Glutamatergic neuron (in vitro differentiated cells): ENCODE data around the gene PTPRM. TPM values are rescaled to one million over a fixed set of nuclear protein-coding genes. Genes with fewer than 3 reads are reported as not detected.

Experiments
- DNase-seq: peaks from one replicate; pipeline ENCODE4 v3.0.0; 2022
- H3K27ac Mint-ChIP-seq: one replicate; pipeline ENCODE4 v1.8.0; 2020; ENCODE audit warnings: mild to moderate bottlenecking, mixed read lengths, inconsistent platforms; ENCODE audit not compliant: unreplicated experiment
- H3K27me3 Mint-ChIP-seq: one replicate; pipeline ENCODE4 v1.8.0; 2020; ENCODE audit warnings: mild to moderate bottlenecking, moderate library complexity, mixed read lengths, inconsistent platforms; ENCODE audit not compliant: unreplicated experiment
- H3K36me3 Mint-ChIP-seq: one replicate; pipeline ENCODE4 v1.8.0; 2020; ENCODE audit warnings: mild to moderate bottlenecking, mixed read lengths, inconsistent platforms; ENCODE audit not compliant: unreplicated experiment
- H3K4me1 Mint-ChIP-seq: one replicate; pipeline ENCODE4 v1.8.0; 2020; ENCODE audit warnings: mild to moderate bottlenecking, low read depth, mixed read lengths, inconsistent platforms; ENCODE audit not compliant: unreplicated experiment
- H3K4me3 Mint-ChIP-seq: one replicate; pipeline ENCODE4 v1.8.0; 2020; ENCODE audit warnings: mild to moderate bottlenecking, mixed read lengths, inconsistent platforms; ENCODE audit not compliant: unreplicated experiment
- H3K9me3 Mint-ChIP-seq: one replicate; pipeline ENCODE4 v1.8.0; 2020; ENCODE audit warnings: mild to moderate bottlenecking, moderate library complexity, mixed read lengths, inconsistent platforms; ENCODE audit not compliant: unreplicated experiment
- total RNA-seq: library from RNA; stranded (reverse); fragmentation: NEBNext Ultra II Directional; extraction: Animal tissue kit (Norgen Biotek cat#: 25700); gene quantifications from one replicate; pipeline ENCODE4 v1.2.1, GENCODE V29; 2021; ENCODE audit not compliant: unreplicated experiment
- TF ChIP-seq, protein P1 (sequence below): fragments of 200-600 bp; sonication (generic); IDR thresholded peaks from one replicate; pipeline ENCODE4 v1.5.0; 2021; ENCODE audit not compliant: partially characterized antibody, unreplicated experiment

Gene PTPRM
- total RNA-seq, 1 donor from 2014 or later = 23.9 TPM

- no peaks in the 10 kb centered on the region for H3K27me3 Mint-ChIP-seq
- H3K27ac Mint-ChIP-seq = no peak overlapping the region
- H3K4me3 Mint-ChIP-seq = no peak overlapping the region
- no peak for DNase-seq
- peaks cover 5% of the 10 kb centered on the region for H3K4me1 Mint-ChIP-seq
- TF ChIP-seq, protein P1, sequence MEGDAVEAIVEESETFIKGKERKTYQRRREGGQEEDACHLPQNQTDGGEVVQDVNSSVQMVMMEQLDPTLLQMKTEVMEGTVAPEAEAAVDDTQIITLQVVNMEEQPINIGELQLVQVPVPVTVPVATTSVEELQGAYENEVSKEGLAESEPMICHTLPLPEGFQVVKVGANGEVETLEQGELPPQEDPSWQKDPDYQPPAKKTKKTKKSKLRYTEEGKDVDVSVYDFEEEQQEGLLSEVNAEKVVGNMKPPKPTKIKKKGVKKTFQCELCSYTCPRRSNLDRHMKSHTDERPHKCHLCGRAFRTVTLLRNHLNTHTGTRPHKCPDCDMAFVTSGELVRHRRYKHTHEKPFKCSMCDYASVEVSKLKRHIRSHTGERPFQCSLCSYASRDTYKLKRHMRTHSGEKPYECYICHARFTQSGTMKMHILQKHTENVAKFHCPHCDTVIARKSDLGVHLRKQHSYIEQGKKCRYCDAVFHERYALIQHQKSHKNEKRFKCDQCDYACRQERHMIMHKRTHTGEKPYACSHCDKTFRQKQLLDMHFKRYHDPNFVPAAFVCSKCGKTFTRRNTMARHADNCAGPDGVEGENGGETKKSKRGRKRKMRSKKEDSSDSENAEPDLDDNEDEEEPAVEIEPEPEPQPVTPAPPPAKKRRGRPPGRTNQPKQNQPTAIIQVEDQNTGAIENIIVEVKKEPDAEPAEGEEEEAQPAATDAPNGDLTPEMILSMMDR = no peak
- peaks cover 6% of the 10 kb centered on the region for H3K9me3 Mint-ChIP-seq
- H3K36me3 Mint-ChIP-seq = peaks cover 13% of the 10 kb centered on the region
Measured at GRCh38 chr18:7750095-7750663, 183.1 kb downstream of the PTPRM start.

- Mint-ChIP-seq H3K27me3 (no peaks in the 10 kb centered on the region), H3K36me3 (peaks cover 5% of the 10 kb centered on the region)
Measured at GRCh38 chr18:7750966-7751365, 183.8 kb downstream of the PTPRM start.

GRCh38 chr18:7754258-7754657 lies 187.1 kb downstream of the PTPRM start:
- H3K4me1 Mint-ChIP-seq = peaks cover 4% of the 10 kb centered on the region

More at GRCh38 chr18:7750966-7751365, 183.8 kb downstream of the PTPRM start:
- Mint-ChIP-seq H3K4me1 (peaks cover 5% of the 10 kb centered on the region), H3K9me3 (peaks cover 3% of the 10 kb centered on the region), H3K27ac (no peak overlapping the region), H3K4me3 (no peak overlapping the region)
- DNase-seq = no peak
- TF ChIP-seq, protein P1 = no peak

GRCh38 chr18:7754725-7755181 lies 187.6 kb downstream of the PTPRM start:
- H3K4me1 Mint-ChIP-seq = no peaks in the 10 kb centered on the region
- H3K36me3 Mint-ChIP-seq = no peaks in the 10 kb centered on the region
- TF ChIP-seq, protein P1 = no peak
- no peaks in the 10 kb centered on the region for H3K9me3 Mint-ChIP-seq
- no peak overlapping the region for H3K27ac Mint-ChIP-seq
- H3K4me3 Mint-ChIP-seq = no peak overlapping the region
- H3K27me3 Mint-ChIP-seq = no peaks in the 10 kb centered on the region
- no peak for DNase-seq

More at GRCh38 chr18:7754258-7754657, 187.1 kb downstream of the PTPRM start:
- TF ChIP-seq, protein P1 = no peak
- H3K27me3 Mint-ChIP-seq = no peaks in the 10 kb centered on the region
- DNase-seq = no peak
- H3K9me3 Mint-ChIP-seq = no peaks in the 10 kb centered on the region
- no peaks in the 10 kb centered on the region for H3K36me3 Mint-ChIP-seq
- H3K4me3 Mint-ChIP-seq = no peak overlapping the region
- H3K27ac Mint-ChIP-seq = no peak overlapping the region

DNA sequence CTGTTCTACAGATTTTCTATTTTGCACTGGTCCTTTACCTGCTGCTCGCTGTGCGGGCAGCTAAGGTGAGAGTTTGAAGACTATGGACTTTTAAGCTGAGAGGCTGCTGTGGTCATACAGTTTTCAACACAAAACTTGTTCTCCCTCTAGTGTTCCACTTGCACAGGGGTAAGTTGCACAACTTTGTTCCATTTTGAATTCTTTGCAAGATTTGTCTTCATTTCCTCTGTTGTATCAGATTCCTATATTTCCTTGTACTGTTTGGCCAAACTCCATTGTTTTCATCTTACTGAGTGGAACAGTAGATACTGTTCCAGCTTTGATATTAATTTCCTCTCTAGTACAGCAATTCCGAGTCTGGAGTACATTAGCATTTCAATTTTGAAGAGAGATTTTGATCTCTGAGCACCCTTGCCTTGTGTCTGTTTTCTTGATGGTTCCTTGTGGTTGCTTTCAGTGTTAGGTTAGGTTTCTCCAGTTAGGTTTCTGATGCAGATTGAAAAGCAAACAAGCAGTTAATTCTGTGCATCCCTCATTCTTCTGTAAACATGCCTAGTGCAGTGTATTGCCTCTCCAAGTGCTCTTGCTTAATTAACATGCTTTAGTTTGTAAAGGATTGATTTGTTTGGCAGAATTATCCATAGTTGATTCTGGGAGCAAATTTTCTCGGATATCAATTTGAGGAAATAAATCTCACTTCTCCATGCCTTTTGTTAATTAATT lies 188.8 kb downstream of the PTPRM start:
- Mint-ChIP-seq H3K27ac (no peak overlapping the region), H3K4me1 (no peaks in the 10 kb centered on the region), H3K36me3 (no peaks in the 10 kb centered on the region), H3K27me3 (peaks cover 2% of the 10 kb centered on the region), H3K4me3 (no peak overlapping the region), H3K9me3 (no peaks in the 10 kb centered on the region)
- TF ChIP-seq, protein P1 = no peak
- DNase-seq = no peak
